Activated CD4-positive, alpha-beta T cell treated with anti-CD3 and anti-CD28 coated beads for 24 hours (primary cell): ENCODE measurements around the gene SNX20.

Experiments
- DNase-seq, 2 donors: peaks; one replicate each; pipeline ENCODE4 v3.0.0-alpha.2; 2020; ENCODE audit warnings: low read depth in 2 of 2

Gene SNX20

GRCh38 chr16:50704245-50704644, 23.1 kb upstream of the SNX20 start:
- no peak for DNase-seq

- no peak for DNase-seq
These were observed 21.6 kb upstream of the SNX20 start for GRCh38 chr16:50702725-50703124.

- DNase-seq: peak; percentile 55
These were observed 18.4 kb upstream of the SNX20 start for GRCh38 chr16:50699326-50700159.

- DNase-seq: peak in 1 of 2 donors; percentile 59
These were observed 17.0 kb upstream of the SNX20 start for GRCh38 chr16:50697881-50698767.

DNA sequence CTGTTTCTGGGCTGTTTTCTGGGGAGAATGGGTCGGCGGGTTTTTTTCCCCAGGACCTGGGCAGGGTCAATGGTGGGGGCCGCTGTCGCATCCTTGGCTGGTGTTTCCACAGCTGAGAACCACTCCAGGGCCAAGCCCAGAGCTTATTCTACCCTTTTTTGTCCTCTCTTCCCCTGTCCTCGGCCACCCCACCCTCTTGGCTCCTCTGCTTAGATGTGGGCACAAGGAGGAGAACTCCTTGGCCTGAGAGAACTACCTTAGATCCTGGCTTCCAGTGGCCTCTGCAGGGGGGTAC, 16.3 kb upstream of the SNX20 start:
- no peak for DNase-seq

- no peak for DNase-seq
These were observed 15.7 kb upstream of the SNX20 start for GRCh38 chr16:50696575-50697420.

- DNase-seq: no peak
These were observed 15.0 kb upstream of the SNX20 start for GRCh38 chr16:50696126-50696525.

DNA sequence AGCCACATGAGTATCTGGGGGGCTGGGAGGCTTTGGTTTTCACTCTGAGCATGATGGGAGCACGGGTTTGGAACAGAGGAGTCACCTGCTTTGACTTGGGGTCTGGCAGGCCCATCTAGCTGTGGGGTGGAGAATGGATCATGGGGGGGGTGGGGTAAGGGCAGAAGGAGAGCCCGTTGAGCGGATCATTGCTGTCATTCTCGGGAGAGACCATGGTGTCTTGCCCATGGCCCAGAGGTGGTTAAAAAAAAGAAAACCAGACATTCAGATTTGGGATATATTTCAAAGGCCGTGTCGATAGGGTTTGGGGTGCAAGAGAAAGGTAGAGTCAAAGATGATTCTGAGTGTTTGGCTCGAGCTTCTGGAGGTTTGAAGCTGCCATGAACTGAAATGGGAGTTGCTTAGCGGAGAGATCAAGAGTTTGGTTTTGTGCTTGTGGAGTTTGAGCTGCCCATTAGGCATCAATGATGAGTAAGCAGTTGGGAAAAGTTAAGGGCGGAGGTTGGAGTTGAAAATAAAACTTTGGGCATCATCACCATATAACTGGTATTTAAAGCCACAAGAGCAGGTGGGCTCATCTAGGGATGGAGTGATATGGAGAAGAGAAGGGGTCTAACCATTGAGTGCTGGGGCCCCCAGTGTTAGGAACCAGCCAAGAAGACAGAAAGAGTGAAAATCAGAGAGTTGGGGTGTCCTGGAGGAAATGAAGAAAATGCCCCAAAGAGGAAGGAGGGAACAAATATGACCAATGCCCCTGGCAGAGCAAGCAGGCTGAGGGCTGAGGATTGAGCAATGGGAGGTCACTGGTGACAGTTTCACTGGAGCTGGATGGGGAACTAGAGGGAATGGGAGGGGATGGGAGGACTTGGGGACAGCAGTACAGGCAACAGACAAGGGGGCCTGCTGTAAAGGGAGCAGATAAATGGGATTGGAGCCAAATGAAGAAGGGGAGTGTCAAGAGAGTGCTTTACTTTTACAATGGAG, 14.2 kb upstream of the SNX20 start:
- DNase-seq: no peak

DNA sequence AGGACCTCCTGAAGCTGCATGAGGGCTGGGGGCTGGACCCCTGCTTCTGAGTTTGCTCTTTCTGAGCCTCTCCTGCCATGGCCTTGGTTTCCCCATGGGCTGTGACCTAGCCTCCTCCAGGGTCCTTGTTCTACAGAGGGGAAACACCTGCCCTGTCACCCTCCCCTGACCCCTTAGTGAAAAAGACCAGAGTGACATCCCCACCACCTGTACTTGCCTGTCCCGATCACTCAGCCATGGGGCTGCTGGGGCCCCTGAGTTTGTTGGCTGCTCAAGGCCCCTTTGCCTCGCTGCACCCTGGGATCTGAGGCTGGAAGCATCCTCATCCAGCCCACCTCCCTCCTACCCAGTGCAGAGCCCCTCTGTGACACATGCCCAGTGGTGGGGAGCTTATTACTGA, 13.1 kb upstream of the SNX20 start:
- DNase-seq: no peak

GRCh38 chr16:50692999-50693781, 12.1 kb upstream of the SNX20 start, which contains the start of gene NOD2:
Gene NOD2, plus strand, starts transcription at chr16:50693606. Its CDS starts 5,890 bp downstream, at chr16:50699496.
- no peak for DNase-seq

- no peak for DNase-seq
These were observed 11.5 kb upstream of the SNX20 start for GRCh38 chr16:50692644-50692998.

DNA sequence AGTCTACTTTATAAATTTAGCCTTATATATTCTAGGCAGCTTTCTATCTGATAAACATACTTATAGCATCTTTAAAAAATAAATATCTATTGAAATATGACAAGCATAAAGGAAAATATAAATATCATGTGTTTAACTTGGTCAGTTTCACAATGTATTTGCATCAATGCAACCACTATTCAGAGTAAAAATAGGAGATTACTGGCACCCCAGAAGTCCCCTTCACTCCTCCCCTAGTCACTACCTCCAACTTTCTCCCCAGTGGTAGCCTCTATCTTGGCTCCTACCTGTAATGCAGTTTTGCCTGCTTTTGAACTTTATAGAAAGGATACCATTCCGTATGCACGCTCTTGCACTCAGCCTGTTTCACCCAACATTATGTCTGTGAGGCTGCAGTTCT, 9.1 kb upstream of the SNX20 start:
- DNase-seq: no peak

DNA sequence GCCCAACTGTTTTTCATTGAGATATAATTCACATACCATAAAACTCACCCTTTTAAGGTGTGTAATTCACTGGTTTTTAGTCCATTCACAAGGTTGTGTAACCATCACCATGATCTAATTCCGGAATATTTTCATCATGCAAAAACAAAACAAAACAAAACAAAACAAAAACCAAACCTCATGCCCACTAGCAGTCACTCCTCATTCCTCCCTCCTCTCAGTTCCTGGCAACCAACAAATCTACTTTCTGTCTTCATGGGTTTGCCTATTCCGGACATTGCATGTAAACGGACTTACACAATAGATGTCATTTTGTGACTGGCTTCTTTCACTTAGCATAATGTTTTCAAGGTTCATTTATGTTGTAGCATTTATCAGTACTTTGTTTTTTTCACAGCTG, 7.8 kb upstream of the SNX20 start:
- no peak for DNase-seq

- no peak for DNase-seq
These were observed 7.0 kb upstream of the SNX20 start for GRCh38 chr16:50688083-50688482.

- no peak for DNase-seq
These were observed 4.5 kb upstream of the SNX20 start for GRCh38 chr16:50685462-50686063.

GRCh38 chr16:50684823-50685461, 3.8 kb upstream of the SNX20 start:
- DNase-seq: no peak

GRCh38 chr16:50683689-50684374, 2.7 kb upstream of the SNX20 start:
- no peak for DNase-seq

DNA sequence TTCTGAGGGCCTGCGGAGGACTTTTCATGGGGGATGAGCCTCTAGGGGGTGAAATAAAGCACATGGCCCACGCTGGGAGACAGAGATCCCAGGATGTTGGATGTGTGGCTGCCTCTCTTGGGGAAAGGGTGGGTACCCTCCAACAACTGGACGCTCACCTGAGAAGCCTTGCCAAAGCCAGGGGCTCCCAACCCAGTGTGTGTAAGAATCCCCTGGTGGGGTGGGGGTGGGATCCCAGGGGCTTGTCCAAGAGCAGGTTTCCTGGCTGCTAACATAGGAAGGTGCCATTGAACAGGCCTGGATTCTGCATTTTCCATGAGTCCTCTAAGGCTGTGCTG, 587 bp downstream of the SNX20 start:
- DNase-seq: no peak
